Left ventricle myocardium inferior (tissue), 1 donor: ENCODE data around the gene VEGFD. TPM values are rescaled to one million over a fixed set of nuclear protein-coding genes. Genes with fewer than 3 reads are reported as not detected.
A peak's percentile ranks its signal among the peaks of the same experiment; 100 is the strongest.

Experiments
- DNase-seq: peaks from one replicate; pipeline ENCODE4 v3.0.0-alpha.2; 2020
- H3K27ac ChIP-seq: fragments of 200-600 bp; replicated peaks from 2 replicates; pipeline ENCODE4 v1.8.0; 2021
- H3K27me3 ChIP-seq: fragments of 200-600 bp; 2 replicates; pipeline ENCODE4 v1.8.0; 2021; ENCODE audit warnings: low read depth
- H3K36me3 ChIP-seq: fragments of 200-600 bp; 2 replicates; pipeline ENCODE4 v1.8.0; 2021
- H3K4me1 ChIP-seq: fragments of 200-600 bp; 2 replicates; pipeline ENCODE4 v1.8.0; 2021
- H3K4me3 ChIP-seq: fragments of 200-600 bp; 2 replicates; pipeline ENCODE4 v1.8.0; 2021; ENCODE audit warnings: mild to moderate bottlenecking, moderate library complexity
- H3K9me3 ChIP-seq: fragments of 200-600 bp; replicated peaks from 2 replicates; pipeline ENCODE4 v1.8.0; 2021
- intact Hi-C: fragments of 100-400 bp; cut with micrococcal nuclease; formaldehyde crosslinking; loops from one replicate; pipeline ENCODE4 v1.11.0; 2022
- total RNA-seq: library from RNA; stranded (reverse); fragmentation: NEBNext Ultra II Directional; extraction: Animal tissue kit (Norgen Biotek cat#: 25700); gene quantifications from one replicate; pipeline ENCODE4 v1.2.1, GENCODE V29; 2021
- TF ChIP-seq, protein P1 (sequence below): fragments of 200-600 bp; IDR thresholded peaks from 2 replicates; pipeline ENCODE4 v1.8.0; 2021; ENCODE audit warnings: antibody characterized with exemption, mild to moderate bottlenecking, borderline replicate concordance
- donor health status: DM: no; HTN: yes; CAD: no; lungs with severe emphysema.

Gene VEGFD
- total RNA-seq, 1 donor from 2014 or later, result 8.3 TPM

- Histone ChIP-seq H3K9me3 (no peaks in the 10 kb centered on the region), H3K4me3 (no peak overlapping the region), H3K4me1 (peaks cover 5% of the 10 kb centered on the region), H3K27me3 (no peaks in the 10 kb centered on the region), H3K27ac (peak overlapping the region; percentile 27), H3K36me3 (peaks cover 15% of the 10 kb centered on the region)
- TF ChIP-seq, protein P1, sequence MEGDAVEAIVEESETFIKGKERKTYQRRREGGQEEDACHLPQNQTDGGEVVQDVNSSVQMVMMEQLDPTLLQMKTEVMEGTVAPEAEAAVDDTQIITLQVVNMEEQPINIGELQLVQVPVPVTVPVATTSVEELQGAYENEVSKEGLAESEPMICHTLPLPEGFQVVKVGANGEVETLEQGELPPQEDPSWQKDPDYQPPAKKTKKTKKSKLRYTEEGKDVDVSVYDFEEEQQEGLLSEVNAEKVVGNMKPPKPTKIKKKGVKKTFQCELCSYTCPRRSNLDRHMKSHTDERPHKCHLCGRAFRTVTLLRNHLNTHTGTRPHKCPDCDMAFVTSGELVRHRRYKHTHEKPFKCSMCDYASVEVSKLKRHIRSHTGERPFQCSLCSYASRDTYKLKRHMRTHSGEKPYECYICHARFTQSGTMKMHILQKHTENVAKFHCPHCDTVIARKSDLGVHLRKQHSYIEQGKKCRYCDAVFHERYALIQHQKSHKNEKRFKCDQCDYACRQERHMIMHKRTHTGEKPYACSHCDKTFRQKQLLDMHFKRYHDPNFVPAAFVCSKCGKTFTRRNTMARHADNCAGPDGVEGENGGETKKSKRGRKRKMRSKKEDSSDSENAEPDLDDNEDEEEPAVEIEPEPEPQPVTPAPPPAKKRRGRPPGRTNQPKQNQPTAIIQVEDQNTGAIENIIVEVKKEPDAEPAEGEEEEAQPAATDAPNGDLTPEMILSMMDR, result no peak
- DNase-seq, result no peak
- intact Hi-C loops, result no loop called here
These were observed 61.7 kb downstream of the VEGFD start for GRCh38 chrX:15322472-15322871.

- TF ChIP-seq, protein P1, result no peak
- intact Hi-C loops, result no loop called here
- peak overlapping the region; percentile 27 for H3K27ac ChIP-seq
- no peak overlapping the region for H3K4me3 ChIP-seq
- no peaks in the 10 kb centered on the region for H3K9me3 ChIP-seq
- H3K4me1 ChIP-seq, result peaks cover 5% of the 10 kb centered on the region
- H3K36me3 ChIP-seq, result peaks cover 15% of the 10 kb centered on the region
- no peak for DNase-seq
- H3K27me3 ChIP-seq, result no peaks in the 10 kb centered on the region
These were observed 62.1 kb downstream of the VEGFD start for GRCh38 chrX:15322072-15322471.

DNA sequence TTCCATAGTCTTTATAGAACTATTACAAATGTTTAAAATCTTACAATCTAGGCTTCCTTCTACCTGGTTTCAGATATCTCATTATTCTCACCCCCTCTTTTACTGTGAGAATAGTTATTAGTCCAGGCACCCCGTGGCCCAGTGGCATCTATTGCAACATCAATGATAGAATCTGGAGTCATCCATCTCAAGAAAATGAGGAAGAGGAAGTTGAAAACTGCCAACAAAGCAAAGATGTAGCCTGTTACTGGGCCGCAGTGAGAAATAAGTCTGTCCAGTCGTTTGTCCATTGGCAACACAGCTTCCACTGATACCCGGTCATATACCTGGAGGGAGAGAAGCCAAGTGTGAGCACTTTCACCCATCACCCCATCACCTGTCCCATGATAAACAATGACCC is 62.8 kb downstream of the VEGFD start:
- H3K27ac ChIP-seq, result peak overlapping the region; percentile 61
- TF ChIP-seq, protein P1, result no peak
- intact Hi-C loops, result no loop called here
- no peak for DNase-seq
- H3K27me3 ChIP-seq, result no peaks in the 10 kb centered on the region
- H3K9me3 ChIP-seq, result no peaks in the 10 kb centered on the region
- H3K36me3 ChIP-seq, result peaks cover 15% of the 10 kb centered on the region
- H3K4me1 ChIP-seq, result peaks cover 5% of the 10 kb centered on the region
- no peak overlapping the region for H3K4me3 ChIP-seq

- H3K27ac ChIP-seq, result peak overlapping the region; percentile 61
- no peak overlapping the region for H3K4me3 ChIP-seq
- TF ChIP-seq, protein P1, result no peak
- DNase-seq, result no peak
- intact Hi-C loops, result no loop called here
- peaks cover 15% of the 10 kb centered on the region for H3K36me3 ChIP-seq
- no peaks in the 10 kb centered on the region for H3K9me3 ChIP-seq
- no peaks in the 10 kb centered on the region for H3K27me3 ChIP-seq
- peaks cover 5% of the 10 kb centered on the region for H3K4me1 ChIP-seq
These were observed 63.9 kb downstream of the VEGFD start for GRCh38 chrX:15320297-15320696.

- peaks cover 6% of the 10 kb centered on the region for H3K36me3 ChIP-seq
- no peak overlapping the region for H3K27ac ChIP-seq
- TF ChIP-seq, protein P1, result no peak
- no peak overlapping the region for H3K4me3 ChIP-seq
- H3K4me1 ChIP-seq, result peaks cover 5% of the 10 kb centered on the region
- no peak for DNase-seq
- intact Hi-C loops, result no loop called here
- H3K9me3 ChIP-seq, result no peaks in the 10 kb centered on the region
- H3K27me3 ChIP-seq, result no peaks in the 10 kb centered on the region
These were observed 65.1 kb downstream of the VEGFD start for GRCh38 chrX:15319075-15319474.

DNA sequence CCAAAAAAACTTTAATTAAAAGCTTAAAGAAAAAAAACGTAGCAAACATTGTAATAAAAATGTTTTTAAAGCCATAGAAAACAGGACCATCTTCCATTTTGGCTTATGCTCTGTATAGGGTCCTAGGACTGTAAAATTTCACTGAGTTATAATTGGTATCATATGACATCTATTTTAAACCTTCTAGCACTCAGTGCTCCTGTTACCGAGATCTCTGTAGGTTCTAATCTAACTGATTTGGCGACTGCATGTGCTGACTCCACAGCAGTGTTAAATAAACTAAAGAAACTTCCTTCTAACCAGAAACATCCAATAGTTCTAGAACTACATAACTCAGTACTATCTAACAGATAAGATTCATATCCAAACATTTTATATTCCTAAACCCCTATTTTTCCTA is 68.7 kb downstream of the VEGFD start, which contains the start of gene ASB11:
TSS of gene ASB11 (minus strand) at position 132 of the 400 bp plus-strand sequence. CDS start at position 97, 35 bp downstream.
- intact Hi-C loops, result no loop called here
- Histone ChIP-seq H3K27me3 (no peaks in the 10 kb centered on the region), H3K4me3 (peak within 1 kb of the TSS; percentile 62), H3K27ac (peak within 1 kb of the TSS; percentile 84), H3K9me3 (no peaks in the 10 kb centered on the region), H3K36me3 (no peaks in the 10 kb centered on the region), H3K4me1 (peaks cover 5% of the 10 kb centered on the region)
- TF ChIP-seq, protein P1, result no peak
- no peak for DNase-seq
